HEK293 (cell line): Measurements from ENCODE around the gene CFAP410.

Source experiments
- SALL2 ChIP-seq: fragments of 450-650 bp; formaldehyde crosslinking; IDR thresholded peaks from 2 replicates; pipeline ENCODE4 v1.5.0; 2017; ENCODE audit warnings: missing biosample characterization, mild to moderate bottlenecking, missing genetic modification characterization, borderline replicate concordance
- SETDB1 ChIP-seq: IDR thresholded peaks from one replicate; pipeline ENCODE4 v1.6.1; 2017; ENCODE audit warnings: mild to moderate bottlenecking, low read length, moderate library complexity, mixed read lengths; ENCODE audit not compliant: insufficient read length
- SP2 ChIP-seq: fragments of 450-650 bp; formaldehyde crosslinking; IDR thresholded peaks from 2 replicates; pipeline ENCODE4 v1.5.1; 2016; ENCODE audit warnings: missing biosample characterization, missing genetic modification characterization
- SP3 ChIP-seq: fragments of 450-650 bp; formaldehyde crosslinking; IDR thresholded peaks from 2 replicates; pipeline ENCODE4 v1.5.1; 2016; ENCODE audit warnings: missing biosample characterization, missing genetic modification characterization
- ZNF155 ChIP-seq: fragments of 450-650 bp; formaldehyde crosslinking; IDR thresholded peaks from 2 replicates; pipeline ENCODE4 v1.5.1; 2016; ENCODE audit warnings: missing biosample characterization, missing genetic modification characterization
- ZNF510 ChIP-seq: fragments of 450-650 bp; formaldehyde crosslinking; IDR thresholded peaks from 2 replicates; pipeline ENCODE4 v1.5.1; 2018; ENCODE audit warnings: mild to moderate bottlenecking, missing genetic modification characterization, missing biosample characterization; ENCODE audit not compliant: insufficient replicate concordance
- ZNF785 ChIP-seq: fragments of 450-650 bp; formaldehyde crosslinking; IDR thresholded peaks from 2 replicates; pipeline ENCODE4 v1.5.1; 2016; ENCODE audit warnings: missing biosample characterization, missing genetic modification characterization
- ZNF837 ChIP-seq: fragments of 450-650 bp; formaldehyde crosslinking; IDR thresholded peaks from 2 replicates; pipeline ENCODE4 v1.5.1; 2016; ENCODE audit warnings: missing biosample characterization, missing genetic modification characterization
- TF ChIP-seq, protein P1 (sequence below): fragments of 450-650 bp; formaldehyde crosslinking; IDR thresholded peaks from 2 replicates; pipeline ENCODE4 v1.5.1; 2016; ENCODE audit warnings: missing biosample characterization, missing genetic modification characterization

DNA sequence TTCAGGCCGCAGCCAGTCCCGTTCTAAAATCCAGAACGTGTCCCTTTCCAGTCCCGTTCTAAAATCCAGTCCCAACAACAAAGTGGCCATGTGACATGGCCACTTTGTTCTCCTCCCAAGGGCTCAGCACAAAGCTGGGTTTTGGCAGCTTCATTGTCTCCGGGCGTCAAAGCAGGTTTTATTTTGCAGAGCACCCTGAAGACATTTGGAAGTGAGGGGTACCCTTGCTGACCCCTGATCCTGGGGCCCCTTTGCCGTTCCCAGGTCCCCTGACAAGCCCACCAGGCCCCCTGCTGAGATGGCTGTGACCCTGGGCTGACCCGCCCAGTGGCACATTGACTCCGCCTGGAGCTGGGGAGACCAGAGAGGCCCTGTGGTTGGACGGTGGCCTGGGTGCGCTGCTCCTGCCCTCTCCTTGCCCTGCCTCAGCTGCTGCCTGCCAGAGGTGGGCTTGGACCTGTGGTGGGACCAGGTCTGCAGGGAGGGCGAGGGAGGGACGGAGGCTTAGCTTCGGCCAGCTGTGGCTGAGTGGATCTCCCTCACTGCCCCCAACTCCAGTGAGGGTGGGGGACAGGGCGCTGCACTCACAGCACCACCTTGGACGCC lies 35.1 kb downstream of the CFAP410 start:
- TF ChIP-seq, protein P1, sequence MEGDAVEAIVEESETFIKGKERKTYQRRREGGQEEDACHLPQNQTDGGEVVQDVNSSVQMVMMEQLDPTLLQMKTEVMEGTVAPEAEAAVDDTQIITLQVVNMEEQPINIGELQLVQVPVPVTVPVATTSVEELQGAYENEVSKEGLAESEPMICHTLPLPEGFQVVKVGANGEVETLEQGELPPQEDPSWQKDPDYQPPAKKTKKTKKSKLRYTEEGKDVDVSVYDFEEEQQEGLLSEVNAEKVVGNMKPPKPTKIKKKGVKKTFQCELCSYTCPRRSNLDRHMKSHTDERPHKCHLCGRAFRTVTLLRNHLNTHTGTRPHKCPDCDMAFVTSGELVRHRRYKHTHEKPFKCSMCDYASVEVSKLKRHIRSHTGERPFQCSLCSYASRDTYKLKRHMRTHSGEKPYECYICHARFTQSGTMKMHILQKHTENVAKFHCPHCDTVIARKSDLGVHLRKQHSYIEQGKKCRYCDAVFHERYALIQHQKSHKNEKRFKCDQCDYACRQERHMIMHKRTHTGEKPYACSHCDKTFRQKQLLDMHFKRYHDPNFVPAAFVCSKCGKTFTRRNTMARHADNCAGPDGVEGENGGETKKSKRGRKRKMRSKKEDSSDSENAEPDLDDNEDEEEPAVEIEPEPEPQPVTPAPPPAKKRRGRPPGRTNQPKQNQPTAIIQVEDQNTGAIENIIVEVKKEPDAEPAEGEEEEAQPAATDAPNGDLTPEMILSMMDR (tag by site-specific recombination) = no peak
- TF ChIP-seq ZNF837 (tag by site-specific recombination) (no peak), SP2 (no peak), SALL2 (tag by site-specific recombination) (no peak), ZNF785 (tag by site-specific recombination) (no peak), SP3 (tag by site-specific recombination) (no peak), ZNF510 (tag by site-specific recombination) (no peak), ZNF155 (tag by site-specific recombination) (no peak), SETDB1 (no peak)
